ENCODE data around the gene LFNG.
"Not testable (repeated sequence)": the region's sequence is repeated elsewhere in the genome, so short reads cannot be mapped to it uniquely, and the experiment has no call there.

The LFNG gene

DNA sequence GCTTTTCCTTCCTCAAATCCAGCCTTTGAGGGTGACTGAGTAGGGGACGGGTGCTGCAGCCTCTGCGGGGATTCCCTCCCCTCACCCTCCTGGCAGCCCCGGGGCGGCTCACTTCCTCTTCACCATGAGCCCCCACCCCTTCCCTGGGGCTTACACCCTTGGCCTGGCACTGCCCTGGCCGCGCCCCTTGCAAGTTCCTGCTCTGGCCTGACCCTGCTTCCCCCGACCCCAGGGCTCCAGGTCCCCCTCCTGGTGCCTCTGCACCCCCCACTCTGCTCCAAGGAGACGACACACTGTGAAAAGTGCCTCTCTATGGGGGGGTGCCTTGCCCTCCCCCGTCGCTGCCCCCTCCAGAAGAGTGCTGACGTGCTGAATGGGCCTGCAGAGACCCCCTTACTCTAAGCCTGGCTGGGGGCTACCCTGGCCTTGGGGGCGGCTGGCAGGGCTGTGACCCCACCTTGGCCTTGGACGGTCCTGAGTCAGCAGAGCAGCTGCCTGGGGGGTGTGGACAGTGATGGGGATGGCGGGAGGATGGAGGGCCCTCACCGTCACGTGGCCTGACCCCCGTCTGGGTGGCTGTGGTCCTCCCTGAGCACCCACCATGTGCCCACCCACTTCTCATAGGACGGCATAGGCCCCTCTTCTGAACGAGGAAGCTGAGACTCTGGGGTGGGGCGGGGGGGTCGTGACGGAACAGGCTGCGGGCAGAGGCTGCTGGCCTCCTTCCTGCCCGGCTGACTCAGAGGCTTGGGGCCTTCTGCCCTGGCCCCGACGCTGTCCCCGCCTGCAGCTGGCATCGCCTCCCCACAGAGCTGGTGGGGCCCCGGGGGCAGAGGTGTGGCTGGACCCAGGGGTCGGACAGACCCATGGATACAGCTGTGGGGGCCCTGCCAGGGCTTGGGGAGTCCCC is 9.8 kb downstream of the LFNG start:
- no peak for DNase-seq (ENCODE audit: low read depth in 2 of 2)

- peak; percentile 66 for DNase-seq (ENCODE audit: low read depth in 2 of 2)
Observed at GRCh38 chr7:2530071-2530987, 10.8 kb downstream of the LFNG start.

- DNase-seq (ENCODE audit: low read depth in 2 of 2) = not testable (repeated sequence)
Observed at GRCh38 chr7:2530994-2531795, 11.6 kb downstream of the LFNG start.

- not testable (repeated sequence) for DNase-seq (ENCODE audit: low read depth in 2 of 2)
Observed at GRCh38 chr7:2531796-2532110, 12.2 kb downstream of the LFNG start.

GRCh38 chr7:2532199-2532772 is 12.7 kb downstream of the LFNG start:
- DNase-seq (ENCODE audit: low read depth in 2 of 2) = not testable (repeated sequence)

DNA sequence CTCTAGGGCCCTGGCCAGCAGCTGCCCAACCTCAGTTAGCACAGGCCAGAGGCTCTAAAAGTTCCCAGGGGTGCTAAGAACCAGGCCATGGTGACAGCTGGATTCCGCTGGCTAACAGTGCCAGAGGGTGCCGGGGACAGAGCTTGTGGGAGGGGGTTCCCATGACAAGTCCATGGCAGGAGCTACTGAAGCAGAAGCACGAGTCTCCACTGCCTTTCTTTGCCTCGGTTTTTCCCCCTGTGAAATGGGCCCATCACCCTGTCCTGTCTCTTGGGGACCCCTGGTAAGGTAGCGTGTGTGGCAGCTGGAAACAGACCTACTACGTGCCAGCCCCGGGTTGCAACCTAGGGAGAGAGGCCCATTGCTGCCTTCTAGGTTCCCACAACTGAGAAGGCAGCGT is 13.2 kb downstream of the LFNG start:
- DNase-seq (ENCODE audit: low read depth in 2 of 2) = not testable (repeated sequence)

- DNase-seq (ENCODE audit: low read depth in 2 of 2) = not testable (repeated sequence)
Observed at GRCh38 chr7:2533566-2533965, 14.0 kb downstream of the LFNG start.

- not testable (repeated sequence) for DNase-seq (ENCODE audit: low read depth in 2 of 2)
Observed at GRCh38 chr7:2534214-2534613, 14.6 kb downstream of the LFNG start.

- DNase-seq (ENCODE audit: low read depth in 2 of 2) = not testable (repeated sequence)
Observed at GRCh38 chr7:2535872-2536627, 16.5 kb downstream of the LFNG start.

GRCh38 chr7:2537981-2538851 is 18.6 kb downstream of the LFNG start:
- no peak for DNase-seq (ENCODE audit: low read depth in 2 of 2)

DNA sequence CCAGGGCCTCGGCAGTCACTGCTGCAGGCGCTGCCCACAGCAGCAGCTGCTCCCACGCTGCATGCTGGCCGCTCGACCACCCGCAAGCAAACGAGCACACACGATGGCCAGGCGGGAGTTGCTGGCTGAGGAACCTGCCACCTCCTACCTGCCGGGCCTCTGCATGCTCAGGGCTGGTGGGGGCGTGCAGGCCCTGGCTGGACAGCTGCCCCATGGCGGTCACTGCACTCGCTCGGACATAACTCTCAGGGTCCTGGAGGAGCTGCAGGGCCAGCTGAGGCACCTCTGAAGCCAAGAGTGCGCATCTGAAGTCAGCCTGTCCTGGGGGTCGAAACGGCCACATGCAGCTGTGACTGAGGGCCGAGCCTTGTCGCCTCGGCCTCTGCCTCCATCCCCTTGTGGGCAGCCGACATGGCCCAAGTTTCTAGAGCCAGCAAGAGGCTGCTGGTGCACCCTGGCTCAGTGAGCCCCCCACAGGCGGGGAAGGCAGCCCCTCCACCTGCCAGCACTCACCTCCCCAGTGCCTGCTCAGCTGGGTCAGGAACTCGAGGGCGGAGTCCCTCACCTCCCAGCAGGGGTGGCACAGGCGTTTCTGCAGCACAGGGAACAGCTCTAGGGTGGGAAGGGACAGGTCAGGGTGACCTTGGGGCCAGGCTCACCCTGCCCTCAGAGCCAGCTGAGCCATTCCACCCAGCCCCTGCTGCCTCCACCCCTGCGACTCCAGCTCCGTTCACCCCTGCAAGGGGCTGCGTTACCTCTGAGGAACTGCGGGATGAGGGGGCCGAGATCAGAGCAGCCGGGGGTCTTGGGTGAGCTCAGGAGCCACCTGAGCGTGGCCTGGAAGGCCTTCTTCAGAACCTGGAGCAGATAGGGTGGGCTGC is 19.7 kb downstream of the LFNG start:
- DNase-seq (ENCODE audit: low read depth in 2 of 2) = no peak

DNA sequence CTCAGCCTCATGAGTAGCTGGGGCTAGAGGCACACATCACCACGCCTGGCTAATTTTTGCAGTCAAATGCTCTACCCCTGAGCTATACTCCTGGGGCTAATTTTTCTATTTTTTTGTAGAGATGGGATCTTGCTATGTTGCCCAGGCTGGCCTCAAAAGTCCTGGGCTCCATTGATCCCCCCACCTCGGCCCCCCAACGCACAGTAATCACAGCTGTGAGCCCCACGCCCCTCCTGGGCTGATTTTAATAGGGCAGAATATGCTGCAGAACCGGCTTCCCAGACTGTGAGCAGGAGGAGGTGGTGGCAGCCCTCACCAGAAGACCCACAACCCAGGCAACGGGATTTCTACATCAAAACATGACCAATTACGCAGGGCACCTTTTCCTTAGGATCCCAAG is 20.6 kb downstream of the LFNG start:
- no peak for DNase-seq (ENCODE audit: low read depth in 2 of 2)

- no peak for DNase-seq (ENCODE audit: low read depth in 2 of 2)
Observed at GRCh38 chr7:2540641-2541051, 21.1 kb downstream of the LFNG start.

DNA sequence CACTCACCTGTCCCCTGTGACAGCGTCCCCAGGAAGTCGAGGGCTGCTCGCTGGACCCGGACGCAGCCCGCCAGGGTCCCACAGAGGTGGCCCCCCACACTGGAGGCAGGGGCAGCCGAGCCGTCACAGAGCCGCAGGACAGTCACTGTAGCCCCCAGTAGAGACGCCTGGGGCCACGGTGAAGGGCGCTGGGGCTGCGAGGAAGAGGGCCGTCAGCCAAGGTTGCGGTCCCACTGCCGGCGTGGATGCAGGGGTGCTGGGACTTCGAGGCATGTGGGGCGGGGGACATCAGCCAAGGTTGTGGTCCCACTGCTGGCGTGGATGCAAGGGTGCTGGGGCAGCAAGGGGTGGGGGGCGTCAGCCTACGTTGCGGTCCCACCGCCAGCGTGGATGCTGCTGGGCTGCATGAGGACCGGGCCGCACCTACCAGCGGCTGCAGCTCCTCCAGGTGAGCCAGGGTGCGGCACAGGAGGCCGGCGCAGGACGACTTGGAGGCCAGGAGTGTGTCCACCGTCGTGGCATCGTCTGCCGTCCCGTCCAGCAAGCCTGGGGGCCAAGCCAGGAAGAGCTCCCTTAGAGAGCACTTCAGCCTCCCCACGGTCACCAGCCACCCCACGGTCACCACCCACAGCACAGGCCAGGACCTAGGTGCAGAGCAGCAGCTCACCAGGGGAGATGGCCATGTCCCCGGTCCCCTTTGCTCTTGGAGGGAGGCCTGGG is 21.9 kb downstream of the LFNG start:
- no peak for DNase-seq (ENCODE audit: low read depth in 2 of 2)

- DNase-seq (ENCODE audit: low read depth in 2 of 2) = no peak
Observed at GRCh38 chr7:2542011-2542915, 22.7 kb downstream of the LFNG start.

GRCh38 chr7:2542916-2543871 is 23.6 kb downstream of the LFNG start:
- no peak for DNase-seq (ENCODE audit: low read depth in 2 of 2)
